ENCODE measurements around the gene NOTUM.

GRCh38 chr17:81935709-81936084 lies 25.3 kb downstream of the NOTUM start:
- no peak for TF ChIP-seq EZH2 (IDR thresholded peaks at IDR 0.05; ENCODE audit: insufficient read depth, low read length)
- TF ChIP-seq CTCF (IDR thresholded peaks at IDR 0.05; ENCODE audit: insufficient read depth, low read depth, low read length): no peak
